Caco-2 (cell line): ENCODE data around the gene DLL1. TPM values are rescaled to one million over a fixed set of nuclear protein-coding genes. Genes with fewer than 3 reads are reported as not detected.

Source experiments
- BruUV-seq: library from RNA; stranded (reverse); fragments of 400-500 nt; replicated peaks from 2 replicates; lab custom pipeline; 2021; lab: Mats Ljungman, UMichigan
- CTCF ChIA-PET: fragments of 300-600 bp; sonication (Branson Sonifier 250); formaldehyde crosslinking; loops from one replicate; lab custom pipeline; 2022; ENCODE audit warnings: antibody characterized with exemption; lab: Charles Lee
- POLR2A ChIA-PET: fragments of 300-600 bp; sonication (Branson Sonifier 250); formaldehyde crosslinking; loops from one replicate; lab custom pipeline; 2022; ENCODE audit warnings: antibody characterized with exemption; lab: Charles Lee
- DNase-seq, 2 experiments: peaks; one replicate each; pipeline versions ENCODE4 v3.0.0 to v3.0.0-alpha.2; 2020 to 2022
- H3K27me3 ChIP-seq: replicated peaks from 2 replicates; pipeline ENCODE4 v1.6.0; 2011; ENCODE audit warnings: low read length; ENCODE audit not compliant: control insufficient read depth, insufficient read depth
- H3K36me3 ChIP-seq: 2 replicates; pipeline ENCODE4 v1.5.1; 2011; ENCODE audit warnings: low read length; ENCODE audit not compliant: control insufficient read depth, insufficient read depth
- H3K4me1 ChIP-seq: fragments of 250-450 bp; sonication (Bioruptor Pico); 2 replicates; pipeline ENCODE4 v1.5.1; 2020; ENCODE audit warnings: mild to moderate bottlenecking
- H3K4me3 ChIP-seq: 2 replicates; pipeline ENCODE4 v1.5.1; 2011; ENCODE audit warnings: low read depth, mild to moderate bottlenecking, control low read depth, low read length
- H3K9me3 ChIP-seq: fragments of 250-450 bp; sonication (Bioruptor Pico); 2 replicates; pipeline ENCODE4 v1.5.1; 2020; ENCODE audit warnings: mild to moderate bottlenecking, moderate library complexity
- H3K27ac Mint-ChIP-seq: one replicate; pipeline ENCODE4 v1.8.0; 2022; ENCODE audit warnings: mixed read lengths; ENCODE audit not compliant: unreplicated experiment
- H3K27me3 Mint-ChIP-seq: one replicate; pipeline ENCODE4 v1.8.0; 2022; ENCODE audit warnings: mixed read lengths; ENCODE audit not compliant: insufficient read depth, unreplicated experiment
- H3K36me3 Mint-ChIP-seq: one replicate; pipeline ENCODE4 v1.8.0; 2022; ENCODE audit warnings: mild to moderate bottlenecking, mixed read lengths; ENCODE audit not compliant: insufficient read depth, unreplicated experiment
- H3K4me1 Mint-ChIP-seq: one replicate; pipeline ENCODE4 v1.8.0; 2022; ENCODE audit warnings: low read depth, mixed read lengths; ENCODE audit not compliant: unreplicated experiment
- H3K4me3 Mint-ChIP-seq: one replicate; pipeline ENCODE4 v1.8.0; 2022; ENCODE audit warnings: mild to moderate bottlenecking, moderate library complexity, mixed read lengths; ENCODE audit not compliant: unreplicated experiment
- H3K9me3 Mint-ChIP-seq: one replicate; pipeline ENCODE4 v1.8.0; 2022; ENCODE audit warnings: mixed read lengths; ENCODE audit not compliant: unreplicated experiment
- intact Hi-C: fragments of 100-400 bp; cut with micrococcal nuclease; formaldehyde crosslinking; loops from one replicate; pipeline ENCODE4 v1.10.0; 2022; ENCODE audit not compliant: unreplicated experiment
- total RNA-seq: library from RNA; stranded (reverse); gene quantifications from 2 replicates; pipeline ENCODE4 v1.2.3, GENCODE V29; 2022
- TF ChIP-seq, protein P1 (sequence below), 2 experiments: fragments of 200-600 bp in 1 of 2; IDR thresholded peaks; 1 replicate in 1 of 2; 2 replicates in 1 of 2; pipeline versions ENCODE4 v1.5.1 to v1.8.0; 2011 to 2022; ENCODE audit warnings: antibody characterized with exemption in 1 of 2, control low read depth in 1 of 2, inconsistent platforms in 1 of 2, low read depth in 1 of 2, low read length in 1 of 2, mild to moderate bottlenecking in 1 of 2, moderate library complexity in 1 of 2; ENCODE audit not compliant: insufficient read depth in 1 of 2, severe bottlenecking in 1 of 2, unreplicated experiment in 1 of 2

The DLL1 gene
- total RNA-seq, 1 experiment from 2014 or later, result 6.6 TPM

DNA sequence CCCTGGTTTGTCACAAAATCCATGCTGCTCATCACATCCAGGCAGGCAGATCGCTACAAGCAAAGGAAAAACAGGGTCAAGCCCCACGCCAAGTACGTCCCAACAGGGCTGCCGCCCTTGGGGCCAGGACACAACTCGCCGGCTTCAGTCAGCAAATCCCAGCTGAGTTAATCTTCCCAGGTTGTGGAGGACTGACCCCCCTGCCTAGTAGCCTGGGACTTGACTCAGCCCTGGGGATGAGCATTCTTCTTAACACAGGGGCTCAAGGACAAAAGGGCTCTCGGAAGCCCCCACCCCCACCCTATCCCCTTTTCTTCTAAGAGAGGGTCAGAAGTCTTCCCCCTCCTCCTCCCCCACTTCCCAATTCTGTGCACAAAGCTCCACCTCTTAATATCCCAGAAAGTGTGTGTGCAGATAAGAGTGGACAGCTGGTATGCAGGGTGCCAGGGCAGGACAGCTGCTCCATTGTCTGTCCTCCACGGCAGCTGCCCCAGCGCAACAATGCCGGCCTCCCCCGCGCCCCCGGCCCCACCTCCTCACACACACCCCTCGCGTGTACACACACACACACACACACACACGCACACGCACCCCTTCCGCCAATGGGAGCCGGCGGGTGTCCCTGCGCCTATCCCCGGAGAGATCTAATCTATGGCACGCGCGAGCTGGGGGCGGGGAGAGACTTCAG, 4.5 kb downstream of the DLL1 start:
- Mint-ChIP-seq H3K9me3 (no peaks in the 10 kb centered on the region), H3K27ac (no peak overlapping the region), H3K4me1 (peaks cover 8% of the 10 kb centered on the region), H3K36me3 (peaks cover 14% of the 10 kb centered on the region), H3K4me3 (no peak overlapping the region), H3K27me3 (peaks cover 7% of the 10 kb centered on the region)
- CTCF ChIA-PET, result no interaction called here
- Histone ChIP-seq H3K36me3 (no peaks in the 10 kb centered on the region; the same call in 1 of the 2 replicates), H3K4me3 (no peak overlapping the region), H3K9me3 (no peaks in the 10 kb centered on the region), H3K4me1 (peaks cover 16% of the 10 kb centered on the region), H3K27me3 (no peaks in the 10 kb centered on the region)
- TF ChIP-seq, protein P1, sequence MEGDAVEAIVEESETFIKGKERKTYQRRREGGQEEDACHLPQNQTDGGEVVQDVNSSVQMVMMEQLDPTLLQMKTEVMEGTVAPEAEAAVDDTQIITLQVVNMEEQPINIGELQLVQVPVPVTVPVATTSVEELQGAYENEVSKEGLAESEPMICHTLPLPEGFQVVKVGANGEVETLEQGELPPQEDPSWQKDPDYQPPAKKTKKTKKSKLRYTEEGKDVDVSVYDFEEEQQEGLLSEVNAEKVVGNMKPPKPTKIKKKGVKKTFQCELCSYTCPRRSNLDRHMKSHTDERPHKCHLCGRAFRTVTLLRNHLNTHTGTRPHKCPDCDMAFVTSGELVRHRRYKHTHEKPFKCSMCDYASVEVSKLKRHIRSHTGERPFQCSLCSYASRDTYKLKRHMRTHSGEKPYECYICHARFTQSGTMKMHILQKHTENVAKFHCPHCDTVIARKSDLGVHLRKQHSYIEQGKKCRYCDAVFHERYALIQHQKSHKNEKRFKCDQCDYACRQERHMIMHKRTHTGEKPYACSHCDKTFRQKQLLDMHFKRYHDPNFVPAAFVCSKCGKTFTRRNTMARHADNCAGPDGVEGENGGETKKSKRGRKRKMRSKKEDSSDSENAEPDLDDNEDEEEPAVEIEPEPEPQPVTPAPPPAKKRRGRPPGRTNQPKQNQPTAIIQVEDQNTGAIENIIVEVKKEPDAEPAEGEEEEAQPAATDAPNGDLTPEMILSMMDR (IDR thresholded peaks at IDR 0.05; ENCODE audit: insufficient read depth in 1 of 2, low read depth in 1 of 2, low read length in 1 of 2, severe bottlenecking in 1 of 2, unreplicated experiment in 1 of 2), result no peak
- intact Hi-C loops, result no loop called here
- POLR2A ChIA-PET, result no interaction called here
- BruUV-seq, result no TSS peak
- peak in 1 of 2 experiments; percentile 26 for DNase-seq

DNA sequence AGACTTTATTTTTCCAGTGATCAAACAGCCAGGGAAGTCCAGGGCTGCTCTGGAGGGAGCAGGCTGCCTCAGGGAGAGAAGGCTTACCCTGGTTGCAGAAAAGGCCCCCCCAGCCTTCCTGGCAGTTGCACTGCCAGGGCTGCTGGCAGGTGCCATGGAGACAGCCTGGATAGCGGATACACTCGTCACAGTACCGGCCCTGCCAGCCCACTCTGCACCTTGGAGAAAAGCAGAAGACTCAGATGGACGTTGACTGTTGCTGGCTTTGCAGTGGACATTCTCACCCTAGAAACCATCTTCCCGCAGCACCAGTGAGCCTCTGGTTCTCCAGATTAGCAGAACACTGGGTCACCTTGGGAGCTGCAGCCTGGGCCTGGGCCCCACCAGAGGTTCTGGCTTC, 5.4 kb downstream of the DLL1 start:
- no peak overlapping the region for H3K27ac Mint-ChIP-seq
- TF ChIP-seq, protein P1 (IDR thresholded peaks at IDR 0.05; ENCODE audit: insufficient read depth in 1 of 2, low read depth in 1 of 2, low read length in 1 of 2, severe bottlenecking in 1 of 2, unreplicated experiment in 1 of 2), result no peak
- H3K4me1 ChIP-seq, result peaks cover 16% of the 10 kb centered on the region
- no peaks in the 10 kb centered on the region for H3K9me3 Mint-ChIP-seq
- POLR2A ChIA-PET, result no interaction called here
- H3K36me3 Mint-ChIP-seq, result peaks cover 13% of the 10 kb centered on the region
- no TSS peak for BruUV-seq
- no peaks in the 10 kb centered on the region for H3K27me3 ChIP-seq
- CTCF ChIA-PET, result no interaction called here
- peaks cover 8% of the 10 kb centered on the region for H3K4me1 Mint-ChIP-seq
- intact Hi-C loops, result no loop called here
- H3K36me3 ChIP-seq, result no peaks in the 10 kb centered on the region; the same call in 1 of the 2 replicates
- H3K9me3 ChIP-seq, result no peaks in the 10 kb centered on the region
- no peak overlapping the region for H3K4me3 ChIP-seq
- H3K27me3 Mint-ChIP-seq, result peaks cover 7% of the 10 kb centered on the region
- H3K4me3 Mint-ChIP-seq, result no peak overlapping the region
- peak in 1 of 2 experiments; percentile 8 for DNase-seq

DNA sequence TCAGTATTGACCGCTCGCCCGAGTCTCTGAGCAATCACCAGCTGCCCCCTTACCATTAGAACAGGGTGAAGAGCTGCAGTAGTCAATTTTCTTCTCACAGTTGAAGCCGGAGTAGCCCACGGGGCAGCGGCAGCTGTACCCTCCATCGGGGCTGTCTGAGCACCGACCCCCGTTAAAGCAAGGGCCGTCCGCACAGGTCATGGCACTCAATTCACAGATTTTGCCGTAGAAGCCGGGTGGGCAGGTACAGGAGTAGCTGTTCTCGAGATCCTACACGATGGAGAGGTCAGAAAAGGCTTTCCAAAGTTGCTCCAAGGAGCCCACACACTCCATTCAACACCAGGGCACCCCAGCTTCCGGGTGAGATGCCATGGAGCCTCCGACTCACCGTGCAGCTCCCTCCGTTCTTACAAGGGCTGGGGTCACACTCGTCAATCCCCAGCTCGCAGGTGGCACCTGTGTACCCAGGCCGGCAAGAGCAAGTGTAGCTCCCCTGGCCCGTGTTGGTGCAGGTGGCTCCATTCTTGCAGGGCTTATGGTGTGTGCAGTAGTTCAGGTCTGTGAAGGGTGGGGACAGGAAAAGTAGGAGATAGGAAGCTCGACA, 5.9 kb downstream of the DLL1 start:
- TF ChIP-seq, protein P1 (IDR thresholded peaks at IDR 0.05; ENCODE audit: insufficient read depth in 1 of 2, low read depth in 1 of 2, low read length in 1 of 2, severe bottlenecking in 1 of 2, unreplicated experiment in 1 of 2), result no peak
- ChIA-PET POLR2A (no interaction called here), CTCF (no interaction called here)
- no peaks in the 10 kb centered on the region for H3K9me3 ChIP-seq
- Mint-ChIP-seq H3K4me1 (peaks cover 9% of the 10 kb centered on the region), H3K9me3 (no peaks in the 10 kb centered on the region), H3K4me3 (no peak overlapping the region), H3K27ac (no peak overlapping the region), H3K36me3 (peaks cover 8% of the 10 kb centered on the region), H3K27me3 (peaks cover 5% of the 10 kb centered on the region)
- H3K4me3 ChIP-seq, result no peak overlapping the region
- DNase-seq, result peak in 1 of 2 experiments; percentile 9
- no peaks in the 10 kb centered on the region for H3K27me3 ChIP-seq
- H3K36me3 ChIP-seq, result no peaks in the 10 kb centered on the region; the same call in 1 of the 2 replicates
- peaks cover 16% of the 10 kb centered on the region for H3K4me1 ChIP-seq
- no TSS peak for BruUV-seq
- intact Hi-C loops, result loop anchor here (5.0 kb wide), 1 partner anchor 563 kb away; the partner anchor contains the start of gene PHF10
